Femur (tissue), 1 donor: Measurements from ENCODE around the gene ERC2.

ENCODE experiments used
- DNase-seq: peaks from one replicate; pipeline ENCODE4 v3.0.0-alpha.2; 2017

The ERC2 gene

DNA sequence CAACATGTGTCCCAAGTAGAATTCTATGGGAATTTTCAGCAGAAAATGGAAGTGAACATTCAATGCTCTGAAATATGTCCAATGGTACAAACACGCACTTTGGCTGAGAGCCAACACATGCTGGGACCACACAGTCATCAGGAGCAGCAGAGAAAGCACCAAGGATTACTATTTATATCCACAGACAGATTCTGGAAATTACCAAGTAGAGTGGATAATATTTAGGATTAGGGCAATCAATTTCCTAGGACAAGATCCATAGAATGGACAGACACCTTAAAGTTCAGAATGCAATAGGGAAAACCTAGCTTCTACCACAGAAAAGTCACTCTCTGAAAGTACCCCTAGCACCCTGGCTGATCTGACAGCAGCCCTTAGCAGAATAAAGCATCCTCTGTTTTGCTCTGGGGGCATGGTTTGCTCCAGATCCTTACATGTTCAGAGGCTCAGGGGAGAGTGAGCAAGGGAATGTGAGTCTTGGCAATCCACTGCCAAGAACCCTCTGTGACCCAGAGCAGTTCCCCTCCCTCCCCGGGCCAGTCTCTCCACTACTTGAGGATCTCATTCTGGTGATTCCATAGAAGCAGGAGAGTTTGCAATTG, 775.2 kb downstream of the ERC2 start:
- peak; percentile 28 for DNase-seq

DNA sequence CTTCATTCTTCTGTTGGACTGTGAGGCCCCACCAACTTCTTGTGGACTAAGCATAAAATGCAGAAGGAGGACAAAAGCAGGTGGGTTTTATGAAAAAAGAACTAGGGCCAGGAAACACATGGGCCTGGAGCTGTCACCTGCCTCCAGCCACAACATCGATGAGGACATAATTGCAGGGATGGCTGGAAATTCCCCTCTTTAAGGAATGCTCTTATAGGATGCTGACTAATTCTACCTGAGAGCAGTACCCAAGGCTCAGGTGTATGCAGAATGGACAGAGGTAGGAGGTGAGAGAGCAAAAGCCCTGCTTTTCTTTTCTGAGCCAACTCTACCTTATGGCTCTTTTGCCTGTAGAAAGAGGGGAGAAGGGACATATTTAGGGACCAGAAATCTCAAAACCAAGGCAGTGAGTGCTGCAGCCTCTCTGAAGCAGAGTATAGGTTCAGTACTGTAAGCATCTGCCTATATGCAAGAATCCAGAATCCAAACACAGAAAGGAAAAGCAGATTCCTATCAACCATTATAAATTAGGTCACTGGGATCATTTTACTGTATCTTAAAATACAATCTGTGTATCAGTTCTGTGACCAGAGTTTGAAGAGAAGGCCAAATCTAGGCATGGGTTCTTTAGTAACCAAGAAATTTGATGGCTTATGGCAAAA, 775.8 kb downstream of the ERC2 start:
- no peak for DNase-seq

DNA sequence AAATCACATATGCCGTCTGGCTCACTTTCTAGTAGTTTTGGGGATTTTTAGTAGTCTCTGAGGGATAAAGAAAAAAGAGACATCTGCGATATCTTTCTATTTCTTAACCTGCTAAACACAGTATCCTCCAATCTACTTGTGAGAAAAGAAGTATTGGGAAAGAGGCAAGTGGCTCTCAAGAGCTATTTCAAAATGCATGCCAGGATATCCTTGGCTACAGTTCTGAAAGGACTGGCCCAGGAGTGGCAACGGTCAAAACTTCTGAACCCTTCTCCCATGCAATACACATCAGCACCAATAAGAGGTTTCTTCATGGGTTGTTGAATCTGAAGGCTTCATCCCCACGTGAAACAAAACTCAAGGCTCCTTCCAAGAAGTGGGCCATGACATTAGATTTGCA, 777.1 kb downstream of the ERC2 start:
- DNase-seq, result no peak

DNA sequence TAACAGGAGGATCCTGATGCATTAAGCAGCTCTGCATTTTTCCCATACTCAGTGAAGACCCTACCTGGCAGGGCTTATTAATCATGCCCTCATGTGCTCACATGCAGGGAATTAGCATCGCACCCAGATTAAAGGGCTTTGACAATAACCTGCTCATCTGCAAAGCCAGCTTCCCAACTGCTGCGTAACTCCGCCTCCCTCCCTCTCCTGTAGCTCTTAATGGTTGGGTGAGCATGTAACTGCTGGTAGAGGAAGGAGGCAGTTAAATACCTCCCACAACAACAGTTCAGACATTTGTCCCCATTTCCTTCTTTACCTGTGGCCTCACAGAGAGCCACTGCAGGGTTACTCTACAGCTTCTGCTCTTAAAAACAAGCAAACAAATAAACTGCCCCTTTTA, 777.5 kb downstream of the ERC2 start:
- DNase-seq, result no peak

DNA sequence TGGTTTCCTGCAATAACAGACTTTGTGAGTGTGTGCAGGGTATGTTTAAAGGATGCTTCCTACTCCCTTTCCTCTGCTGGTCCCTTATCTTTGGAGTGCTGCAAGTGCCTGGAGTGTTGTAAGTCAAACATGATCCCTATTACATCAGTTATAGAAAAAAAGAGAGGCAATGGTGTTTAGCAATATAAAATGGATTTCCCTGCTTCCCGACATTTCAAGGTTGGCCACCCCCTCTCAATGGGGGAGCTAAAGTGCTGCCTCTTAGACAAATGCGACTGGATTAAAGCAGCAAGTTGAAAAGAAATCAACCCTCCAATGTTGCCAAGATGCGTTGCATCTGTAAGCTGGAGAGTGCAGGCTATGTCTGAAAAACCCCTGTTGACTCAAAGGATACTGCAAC, 778.1 kb downstream of the ERC2 start:
- DNase-seq, result no peak

DNA sequence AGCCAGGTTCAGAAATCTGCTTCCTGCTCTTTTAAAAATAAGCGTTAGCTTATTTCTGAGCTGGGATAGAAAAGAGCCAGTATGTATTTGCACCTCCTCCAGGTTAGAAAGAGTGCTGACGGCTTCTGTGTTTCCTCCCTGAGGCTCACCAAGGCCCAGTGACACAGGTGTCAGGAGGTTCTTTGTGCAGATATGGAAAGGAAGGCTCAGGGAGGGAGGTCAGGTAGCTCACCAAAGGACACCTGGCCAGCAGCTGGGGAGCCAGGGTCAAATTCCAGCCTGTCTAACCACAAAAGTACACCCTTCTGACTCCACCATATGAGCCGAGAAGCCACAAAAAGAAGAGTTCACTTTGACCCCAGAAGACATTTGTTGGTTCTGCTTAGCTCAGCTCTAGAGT, 780.1 kb downstream of the ERC2 start:
- DNase-seq, result no peak

DNA sequence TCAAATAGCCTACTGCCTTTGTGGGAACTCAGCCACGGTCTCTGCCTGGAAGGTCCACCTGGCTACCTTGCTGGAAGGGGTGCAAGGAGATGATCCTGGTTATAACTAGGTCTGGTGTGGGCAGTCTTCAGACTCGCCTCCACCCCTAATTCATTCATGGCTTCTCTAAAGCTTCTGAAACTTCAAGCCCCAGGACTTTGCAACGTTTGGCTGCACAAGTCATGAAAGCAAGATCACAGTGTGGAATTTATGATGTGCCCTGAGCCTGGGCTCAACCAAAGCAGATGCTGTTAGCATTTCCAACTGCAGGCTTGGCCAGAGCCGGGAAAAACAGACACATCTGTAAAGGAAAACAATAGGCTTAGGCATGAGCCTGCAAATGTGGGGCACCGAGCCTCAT, 780.7 kb downstream of the ERC2 start:
- DNase-seq, result no peak

DNA sequence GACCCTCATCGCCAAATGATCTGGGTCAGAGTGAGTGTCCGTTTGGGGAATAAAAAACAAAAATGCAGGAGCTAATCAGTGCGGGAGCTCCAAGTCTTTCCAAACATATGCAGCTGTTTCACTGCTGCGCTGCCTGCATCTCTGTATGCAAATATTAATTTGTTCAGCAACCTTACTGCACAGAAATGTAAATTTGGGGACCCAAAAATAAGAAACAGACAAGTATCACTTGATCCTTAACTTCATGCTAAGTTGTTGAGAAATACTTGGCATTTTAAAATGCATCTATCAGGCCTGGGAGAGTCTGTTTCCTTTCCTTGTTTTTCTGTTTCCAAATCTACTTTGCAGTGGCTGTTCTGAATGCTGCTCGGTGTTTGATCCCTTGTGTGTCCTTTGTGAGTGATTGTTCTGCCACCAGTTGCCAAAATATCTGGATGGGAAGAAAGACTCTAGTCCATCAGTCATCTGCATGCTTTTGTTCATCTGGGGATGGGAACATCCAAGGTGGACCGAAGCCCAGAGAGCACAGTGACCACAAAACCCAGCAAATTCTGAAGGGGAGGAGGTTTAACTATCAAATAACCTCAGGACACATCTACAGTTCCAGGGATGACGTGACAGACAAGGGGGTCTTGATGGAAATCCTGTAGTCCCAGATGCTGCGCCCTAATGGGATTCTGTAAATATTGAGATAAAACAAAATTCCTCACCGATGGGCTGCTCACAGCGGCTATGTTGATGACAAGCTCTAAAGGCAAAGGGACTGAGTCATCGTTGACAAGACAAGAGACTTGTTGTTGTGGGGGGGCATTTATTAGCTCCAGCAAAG, 781.6 kb downstream of the ERC2 start:
- DNase-seq, result peak; percentile 32

DNA sequence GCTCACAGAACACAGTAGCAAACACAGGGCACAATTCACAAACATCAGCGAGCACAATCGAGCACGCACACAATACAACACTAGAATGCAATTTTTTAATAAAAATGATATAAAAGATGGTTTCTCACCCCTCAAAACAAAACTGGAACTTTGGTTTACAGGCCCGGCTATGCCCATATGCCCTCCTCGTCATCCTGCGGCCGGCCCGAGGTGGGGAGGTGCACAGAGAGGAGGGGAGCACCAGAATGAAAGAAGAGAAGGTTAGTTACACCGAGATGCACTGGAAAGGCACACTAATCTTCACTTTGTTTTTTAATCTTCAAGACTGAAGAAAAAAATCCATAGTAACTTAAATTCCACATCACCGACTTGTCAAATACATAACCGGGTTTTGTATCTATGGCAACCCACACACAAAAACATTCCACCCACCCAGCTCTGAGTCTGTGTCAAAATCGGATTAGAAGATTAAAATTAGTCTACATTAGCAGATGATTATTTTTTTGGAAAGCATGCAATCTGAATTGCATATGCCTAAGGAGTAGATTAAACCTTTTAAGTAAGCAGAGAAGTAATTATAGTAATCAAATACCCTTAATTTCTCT, 784.5 kb downstream of the ERC2 start:
- DNase-seq, result no peak

DNA sequence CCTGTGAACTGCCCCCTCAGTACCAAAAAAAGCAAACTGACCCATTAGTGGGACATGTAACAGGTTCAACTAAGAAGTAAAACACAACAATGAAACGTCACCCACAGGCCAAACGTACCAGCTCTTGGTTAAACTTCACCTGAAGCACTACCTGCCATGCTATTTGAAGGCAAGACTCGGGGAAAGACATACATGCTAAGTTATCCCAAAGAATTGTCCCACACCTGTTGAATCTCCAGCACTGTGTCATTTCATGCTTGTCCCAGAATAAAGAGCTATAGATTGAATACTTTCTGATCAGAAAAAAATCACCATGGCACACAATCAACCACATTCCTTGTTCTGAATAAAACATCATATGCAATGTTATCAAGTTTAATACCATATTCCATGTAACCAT, 785.8 kb downstream of the ERC2 start:
- DNase-seq, result no peak

DNA sequence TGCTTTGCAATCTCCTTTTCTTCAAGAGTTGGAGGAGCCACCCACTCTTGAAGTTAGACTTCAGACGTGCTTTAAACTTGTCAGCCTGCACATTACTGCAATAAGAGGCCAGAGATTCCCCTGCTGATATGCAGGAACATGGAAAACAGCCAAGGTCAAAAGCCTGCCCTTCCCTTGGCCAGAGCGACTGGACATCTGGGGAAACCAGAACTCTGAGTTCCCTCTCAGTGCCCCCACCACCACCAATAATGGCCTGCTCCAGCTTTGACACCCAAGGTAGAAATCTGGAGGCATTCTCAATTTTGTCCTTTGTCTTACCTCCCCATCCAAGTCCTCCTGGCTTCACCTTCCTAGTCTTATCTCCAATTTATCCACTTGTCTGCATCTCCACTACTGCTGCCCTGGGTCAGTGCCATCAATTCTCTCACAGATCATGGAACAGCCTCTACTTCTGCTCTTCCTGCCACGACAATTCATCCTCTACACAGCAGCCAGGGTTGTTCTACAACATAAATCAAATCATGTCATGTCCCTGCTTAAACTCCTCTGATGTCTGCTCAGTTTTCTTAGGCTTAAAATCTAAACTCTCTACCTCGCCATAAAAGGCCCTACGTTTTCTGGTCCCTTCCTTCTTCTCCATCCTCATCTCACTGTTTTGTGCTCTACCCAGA, 789.6 kb downstream of the ERC2 start:
- DNase-seq, result no peak

DNA sequence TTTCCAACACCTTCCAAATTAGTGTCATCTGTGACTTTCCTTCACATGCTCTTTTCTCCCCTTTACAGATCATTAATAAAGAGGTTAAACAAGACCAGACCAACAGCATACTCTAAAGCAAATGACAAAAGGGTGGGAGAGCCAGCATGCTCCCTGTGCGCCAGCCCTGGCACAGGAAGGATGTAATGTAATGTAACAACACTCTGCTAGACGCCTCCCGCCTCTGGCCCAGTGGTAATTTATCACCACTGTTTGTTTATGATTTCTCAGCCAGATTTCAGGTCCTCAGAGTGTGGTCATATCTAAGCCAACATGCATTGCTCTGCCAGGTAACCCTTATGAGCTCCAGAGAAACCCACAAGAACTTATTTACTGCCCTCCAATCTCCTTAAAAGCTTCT, 791.6 kb downstream of the ERC2 start:
- no peak for DNase-seq

DNA sequence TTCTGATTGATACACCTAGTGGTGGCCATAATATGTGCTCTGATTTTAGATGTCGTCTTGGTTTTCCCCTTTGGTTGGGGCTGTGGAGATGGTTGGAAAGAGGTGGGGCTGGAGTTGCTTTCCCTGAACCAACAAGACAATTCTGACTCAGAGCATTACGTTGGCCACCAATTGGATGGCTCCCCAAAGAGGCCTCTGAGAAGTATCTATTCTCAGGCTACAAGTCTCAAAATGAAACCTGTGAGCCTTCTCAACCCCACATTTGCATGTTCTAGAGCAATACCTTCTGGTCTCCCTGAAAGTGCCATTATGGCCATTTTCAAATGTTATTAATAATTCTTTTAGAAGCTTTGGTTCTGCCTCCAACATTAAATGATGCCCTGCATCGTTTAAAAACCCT, 792.8 kb downstream of the ERC2 start:
- DNase-seq, result no peak

DNA sequence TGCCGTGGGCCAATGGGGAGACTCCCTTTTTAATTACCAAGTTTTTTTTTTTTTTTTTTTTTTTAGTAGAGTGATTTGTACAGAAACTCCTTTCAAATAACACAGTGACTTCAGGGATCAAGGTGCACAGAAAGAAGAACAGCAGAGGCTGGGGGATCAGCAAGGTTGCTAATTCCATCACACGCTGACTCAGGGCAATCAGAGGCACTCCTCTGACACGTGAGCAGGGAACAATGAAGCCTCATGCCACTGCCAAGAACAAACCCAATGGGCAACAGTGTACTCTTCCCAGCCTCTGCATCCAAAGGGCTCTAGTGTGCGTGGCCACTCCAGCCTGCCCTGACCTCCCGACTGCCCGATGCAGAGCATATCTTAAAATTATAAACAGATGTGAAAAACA, 794.5 kb downstream of the ERC2 start:
- DNase-seq, result no peak

DNA sequence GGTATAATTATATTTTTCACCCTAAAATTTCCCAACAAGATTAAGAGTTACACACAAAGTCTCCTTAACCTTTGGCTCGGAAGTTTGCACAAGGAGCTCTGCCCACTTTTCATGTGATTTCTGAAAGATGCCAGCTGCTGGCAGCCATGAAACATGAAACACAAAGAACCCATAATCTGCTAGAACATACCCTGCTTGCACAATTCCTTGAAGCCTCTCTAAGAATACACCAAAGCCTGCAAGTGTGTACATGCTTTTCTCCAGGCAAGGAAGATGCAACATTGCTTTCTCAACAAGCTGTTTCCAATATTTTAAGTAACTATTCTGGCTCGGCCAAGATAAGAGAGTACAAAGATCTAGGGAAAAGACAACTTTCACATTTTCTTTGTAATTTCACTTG, 799.1 kb downstream of the ERC2 start:
- no peak for DNase-seq

DNA sequence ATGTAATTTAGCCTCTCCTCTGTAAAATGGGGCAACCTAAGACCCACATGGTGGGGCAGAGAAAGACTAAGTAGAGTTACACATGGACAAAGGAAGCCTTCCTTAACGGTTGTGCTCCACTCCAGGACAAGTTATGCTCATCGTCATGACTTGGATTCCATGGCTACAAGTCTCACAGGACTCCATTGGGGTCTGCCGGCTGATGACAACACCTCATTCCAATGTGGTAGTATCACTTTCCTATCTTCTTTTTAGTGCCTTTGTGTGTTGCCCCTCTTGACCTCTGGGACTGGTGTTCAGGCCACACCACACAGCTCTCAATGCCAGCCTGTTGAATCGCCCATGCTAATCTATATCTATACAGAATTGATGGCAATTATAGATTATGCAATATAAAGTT, 799.9 kb downstream of the ERC2 start:
- no peak for DNase-seq

DNA sequence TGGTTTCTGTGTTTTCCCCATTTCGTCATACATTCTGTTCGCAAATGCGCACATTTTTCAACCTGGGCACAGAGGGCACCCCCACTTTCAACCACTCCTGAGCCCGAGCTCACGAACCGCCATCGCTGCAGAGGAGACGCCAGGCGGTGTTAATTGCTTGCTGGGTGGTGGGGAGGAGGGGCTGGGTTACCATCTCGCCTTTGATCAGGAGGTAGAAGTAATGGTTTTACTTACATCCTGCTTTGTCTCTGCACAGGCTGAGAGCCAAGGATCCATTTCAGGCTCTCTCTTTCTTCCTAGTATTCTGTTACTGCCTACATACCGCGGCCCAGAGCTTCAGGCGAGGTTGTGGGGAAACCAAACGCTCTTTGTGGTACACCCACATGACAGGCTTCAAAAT, 803.9 kb downstream of the ERC2 start:
- peak; percentile 24 for DNase-seq

DNA sequence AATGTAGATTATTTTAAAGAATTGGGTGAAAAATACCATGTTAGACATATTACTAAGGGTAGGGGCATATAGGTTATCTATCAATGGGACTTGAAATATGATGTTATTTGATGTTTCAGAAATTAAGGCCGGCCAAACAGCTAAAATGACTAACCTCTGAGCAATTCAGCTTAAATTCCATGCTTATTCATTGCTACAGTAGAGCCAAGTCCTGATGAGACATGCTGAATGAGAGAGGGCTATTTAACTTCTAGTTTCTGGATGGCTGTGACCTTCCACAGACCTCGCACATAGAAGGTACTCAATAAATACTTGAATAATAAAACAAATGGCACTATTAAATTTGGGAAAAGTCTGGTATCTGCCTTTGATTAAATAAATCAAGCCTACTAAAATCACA, 805.6 kb downstream of the ERC2 start:
- DNase-seq, result no peak

DNA sequence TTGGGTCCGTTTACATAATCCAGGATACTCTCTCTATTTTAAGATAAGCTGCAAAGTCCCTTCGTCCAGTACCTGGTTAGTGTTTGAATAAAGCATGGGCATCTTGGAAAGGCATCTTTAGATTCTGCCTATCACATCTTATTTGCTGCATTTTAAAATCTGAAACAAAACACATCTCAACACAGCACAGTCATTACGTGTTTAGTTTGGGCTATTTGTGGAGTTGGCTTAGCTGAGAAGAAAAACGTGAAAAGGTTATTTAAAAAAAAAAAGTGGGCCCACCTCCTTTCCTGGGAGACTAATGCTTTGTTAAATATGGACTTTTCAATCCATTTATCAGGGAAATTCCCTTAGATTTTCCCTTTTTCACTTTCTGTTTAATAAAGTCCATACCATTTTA, 806.7 kb downstream of the ERC2 start:
- DNase-seq, result no peak

DNA sequence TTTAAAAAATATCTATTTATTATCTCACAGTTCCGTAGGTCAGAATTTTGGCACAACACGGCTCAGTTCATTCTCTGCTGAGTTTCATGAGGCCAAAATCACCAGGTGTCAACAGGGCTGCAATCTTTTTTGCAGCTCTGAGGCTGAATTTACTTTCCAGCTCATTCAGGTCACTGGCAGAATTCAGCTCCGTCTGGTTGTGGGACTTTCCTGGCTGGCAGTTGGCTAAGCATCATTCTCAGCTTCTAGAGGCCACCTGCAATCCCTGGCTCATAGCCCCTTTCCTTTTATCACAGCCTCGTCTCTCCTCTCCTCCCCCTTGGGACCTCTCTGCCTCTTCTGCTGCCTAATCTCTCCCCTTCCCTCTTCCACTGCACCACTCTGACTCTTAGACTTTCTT, 807.1 kb downstream of the ERC2 start:
- peak; percentile 28 for DNase-seq

DNA sequence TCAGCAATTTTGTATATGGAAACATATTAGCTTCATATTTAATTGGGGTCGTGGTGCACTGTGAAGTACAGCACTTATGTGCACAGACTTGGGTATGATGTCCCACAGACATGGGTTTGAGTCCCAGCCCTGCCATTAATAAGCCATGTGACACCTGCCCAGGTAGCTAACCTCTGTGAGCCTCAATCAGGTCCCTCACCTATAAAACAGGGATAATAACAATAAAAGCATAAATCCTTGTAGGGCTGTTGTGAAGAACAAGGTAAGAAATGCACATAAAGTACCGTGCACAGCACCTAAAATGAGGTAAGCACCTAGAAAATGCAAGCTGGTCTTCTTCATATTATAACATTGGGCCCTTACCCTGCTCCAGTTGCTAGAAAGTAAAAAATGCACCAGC, 807.6 kb downstream of the ERC2 start:
- DNase-seq, result no peak

DNA sequence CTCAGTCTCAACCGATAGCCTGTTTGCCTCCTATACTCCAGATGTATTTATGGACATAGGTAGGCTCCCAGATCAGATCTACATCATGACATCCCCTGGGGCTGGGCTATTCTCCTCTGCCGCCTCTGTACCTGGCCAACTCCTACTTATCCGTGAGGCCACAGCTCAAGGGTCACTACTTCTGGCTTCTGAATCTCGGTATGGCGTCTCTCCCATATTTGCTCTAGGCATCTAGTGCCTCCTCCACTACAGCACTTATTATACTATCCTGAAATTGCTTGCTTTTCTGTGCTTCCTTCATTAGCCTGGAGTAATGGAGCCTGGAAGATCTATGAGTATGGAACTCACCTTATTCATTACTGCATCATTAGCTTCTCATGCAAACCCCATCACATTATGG, 808.6 kb downstream of the ERC2 start:
- no peak for DNase-seq
